Measurements from ENCODE around the gene ELOVL6.
A peak's percentile ranks its signal among the peaks of the same experiment; 100 is the strongest.
"Not testable (repeated sequence)": the region's sequence is repeated elsewhere in the genome, so short reads cannot be mapped to it uniquely, and the experiment has no call there.

Gene ELOVL6

GRCh38 chr4:110245577-110245976 lies 47.2 kb upstream of the ELOVL6 start:
- TF ChIP-seq EZH2phosphoT487 (IDR thresholded peaks at IDR 0.05; ENCODE audit: low read depth) (no peak), CTCF (IDR thresholded peaks at IDR 0.05; ENCODE audit: low read depth, low read length) (no peak)
- no peak overlapping the region for H2AFZ ChIP-seq (ENCODE audit: low read depth, low read length)
- no peak overlapping the region for H3K4me2 ChIP-seq (ENCODE audit: low read length)
- no peaks in the 10 kb centered on the region for H3K9me3 ChIP-seq (ENCODE audit: insufficient read depth, low read length)
- H3K9ac ChIP-seq (ENCODE audit: low read length) = no peak overlapping the region
- no peak overlapping the region for H3K27ac ChIP-seq (ENCODE audit: low read length)
- H3K27me3 ChIP-seq (ENCODE audit: low read depth, low read length) = no peaks in the 10 kb centered on the region
- H3K4me1 ChIP-seq (ENCODE audit: low read length) = no peaks in the 10 kb centered on the region
- H3K4me3 ChIP-seq (ENCODE audit: low read length) = no peak overlapping the region
- no peaks in the 10 kb centered on the region for H4K20me1 ChIP-seq (ENCODE audit: insufficient read depth, low read length)
- no peaks in the 10 kb centered on the region for H3K79me2 ChIP-seq (ENCODE audit: low read length)
- no peaks in the 10 kb centered on the region for H3K36me3 ChIP-seq (replicated peaks; ENCODE audit: low read depth, low read length)

DNA sequence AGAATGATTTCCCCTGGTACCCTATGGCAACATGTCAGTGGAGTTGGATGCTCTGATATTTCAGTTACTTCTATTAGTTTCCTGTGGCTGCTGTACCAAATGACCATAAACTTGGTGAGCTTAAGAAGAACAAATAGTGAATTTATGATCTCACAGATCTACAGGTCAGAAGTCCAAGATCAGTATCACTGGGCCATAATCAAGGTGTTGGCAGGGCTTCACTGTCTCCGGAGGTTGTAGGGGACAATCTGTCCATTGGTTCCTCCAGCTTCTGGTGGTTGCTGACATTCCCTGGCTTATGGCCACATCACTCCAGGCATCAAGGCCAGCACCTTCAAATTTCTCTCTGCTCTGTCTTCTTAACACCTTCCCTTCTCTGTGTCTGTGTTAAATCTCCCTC lies 37.9 kb upstream of the ELOVL6 start:
- Histone ChIP-seq H3K36me3 (replicated peaks; ENCODE audit: low read depth, low read length) (no peaks in the 10 kb centered on the region), H3K79me2 (ENCODE audit: low read length) (no peaks in the 10 kb centered on the region), H2AFZ (ENCODE audit: low read depth, low read length) (no peak overlapping the region), H3K4me2 (ENCODE audit: low read length) (no peak overlapping the region), H3K9me3 (ENCODE audit: insufficient read depth, low read length) (no peaks in the 10 kb centered on the region), H3K4me1 (ENCODE audit: low read length) (peaks cover 9% of the 10 kb centered on the region), H4K20me1 (ENCODE audit: insufficient read depth, low read length) (no peaks in the 10 kb centered on the region), H3K4me3 (ENCODE audit: low read length) (no peak overlapping the region), H3K27me3 (ENCODE audit: low read depth, low read length) (peaks cover 9% of the 10 kb centered on the region; the same call in 1 of the 2 replicates), H3K9ac (ENCODE audit: low read length) (no peak overlapping the region), H3K27ac (ENCODE audit: low read length) (no peak overlapping the region)
- no peak for TF ChIP-seq CTCF (IDR thresholded peaks at IDR 0.05; ENCODE audit: low read depth, low read length)
- no peak for TF ChIP-seq EZH2phosphoT487 (IDR thresholded peaks at IDR 0.05; ENCODE audit: low read depth)

DNA sequence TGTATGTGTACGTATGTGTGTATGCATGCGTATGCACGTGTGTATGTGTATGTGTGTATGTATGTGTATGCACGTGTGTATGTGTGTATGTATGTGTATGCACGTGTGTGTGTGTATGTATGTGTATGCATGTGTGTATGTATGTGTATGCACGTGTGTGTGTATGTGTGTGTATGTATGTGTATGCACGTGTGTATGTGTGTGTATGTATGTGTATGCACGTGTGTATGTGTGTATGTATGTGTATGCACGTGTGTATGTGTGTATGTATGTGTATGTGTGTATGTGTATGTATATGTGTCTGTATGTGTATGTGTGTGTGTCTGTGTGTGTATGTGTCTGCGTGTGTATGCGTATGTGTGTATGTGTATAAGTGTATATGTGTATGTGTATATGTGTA lies 35.2 kb upstream of the ELOVL6 start:
- not testable (repeated sequence) for H3K79me2 ChIP-seq (ENCODE audit: low read length); H3K4me2 ChIP-seq (ENCODE audit: low read length); H3K4me3 ChIP-seq (ENCODE audit: low read length)

GRCh38 chr4:110231869-110232268 lies 33.5 kb upstream of the ELOVL6 start:
- Histone ChIP-seq H3K4me1 (ENCODE audit: low read length) (peaks cover 9% of the 10 kb centered on the region), H3K27me3 (ENCODE audit: low read depth, low read length) (no peaks in the 10 kb centered on the region), H4K20me1 (ENCODE audit: insufficient read depth, low read length) (no peaks in the 10 kb centered on the region), H3K9ac (ENCODE audit: low read length) (no peak overlapping the region), H3K9me3 (ENCODE audit: insufficient read depth, low read length) (no peaks in the 10 kb centered on the region), H3K27ac (ENCODE audit: low read length) (no peak overlapping the region), H3K4me3 (ENCODE audit: low read length) (no peak overlapping the region), H3K79me2 (ENCODE audit: low read length) (no peaks in the 10 kb centered on the region), H2AFZ (ENCODE audit: low read depth, low read length) (no peak overlapping the region), H3K36me3 (replicated peaks; ENCODE audit: low read depth, low read length) (no peaks in the 10 kb centered on the region), H3K4me2 (ENCODE audit: low read length) (peak overlapping the region; percentile 46)
- TF ChIP-seq CTCF (IDR thresholded peaks at IDR 0.05; ENCODE audit: low read depth, low read length) = no peak

More for the DNA sequence above, 35.2 kb upstream of the ELOVL6 start:
- H2AFZ ChIP-seq (ENCODE audit: low read depth, low read length); H4K20me1 ChIP-seq (ENCODE audit: insufficient read depth, low read length); H3K27ac ChIP-seq (ENCODE audit: low read length); H3K9ac ChIP-seq (ENCODE audit: low read length); H3K4me1 ChIP-seq (ENCODE audit: low read length); H3K36me3 ChIP-seq (replicated peaks; ENCODE audit: low read depth, low read length); H3K9me3 ChIP-seq (ENCODE audit: insufficient read depth, low read length); H3K27me3 ChIP-seq (ENCODE audit: low read depth, low read length): not testable (repeated sequence)

- Histone ChIP-seq H2AFZ (ENCODE audit: low read depth, low read length) (no peak overlapping the region), H3K27me3 (ENCODE audit: low read depth, low read length) (no peaks in the 10 kb centered on the region), H3K36me3 (replicated peaks; ENCODE audit: low read depth, low read length) (no peaks in the 10 kb centered on the region), H3K4me2 (ENCODE audit: low read length) (no peak overlapping the region), H3K9me3 (ENCODE audit: insufficient read depth, low read length) (no peaks in the 10 kb centered on the region), H3K27ac (ENCODE audit: low read length) (no peak overlapping the region), H3K4me1 (ENCODE audit: low read length) (peaks cover 9% of the 10 kb centered on the region), H3K79me2 (ENCODE audit: low read length) (no peaks in the 10 kb centered on the region), H4K20me1 (ENCODE audit: insufficient read depth, low read length) (no peaks in the 10 kb centered on the region), H3K9ac (ENCODE audit: low read length) (no peak overlapping the region), H3K4me3 (ENCODE audit: low read length) (no peak overlapping the region)
- TF ChIP-seq CTCF (IDR thresholded peaks at IDR 0.05; ENCODE audit: low read depth, low read length) (no peak), EZH2phosphoT487 (IDR thresholded peaks at IDR 0.05; ENCODE audit: low read depth) (no peak)
These were observed 30.9 kb upstream of the ELOVL6 start for GRCh38 chr4:110229266-110229665.

Data from OCI-LY3 (cell line).